ENCODE data around the gene C9orf43.
"Not testable (repeated sequence)": the region's sequence is repeated elsewhere in the genome, so short reads cannot be mapped to it uniquely, and the experiment has no call there.

The C9orf43 gene

DNA sequence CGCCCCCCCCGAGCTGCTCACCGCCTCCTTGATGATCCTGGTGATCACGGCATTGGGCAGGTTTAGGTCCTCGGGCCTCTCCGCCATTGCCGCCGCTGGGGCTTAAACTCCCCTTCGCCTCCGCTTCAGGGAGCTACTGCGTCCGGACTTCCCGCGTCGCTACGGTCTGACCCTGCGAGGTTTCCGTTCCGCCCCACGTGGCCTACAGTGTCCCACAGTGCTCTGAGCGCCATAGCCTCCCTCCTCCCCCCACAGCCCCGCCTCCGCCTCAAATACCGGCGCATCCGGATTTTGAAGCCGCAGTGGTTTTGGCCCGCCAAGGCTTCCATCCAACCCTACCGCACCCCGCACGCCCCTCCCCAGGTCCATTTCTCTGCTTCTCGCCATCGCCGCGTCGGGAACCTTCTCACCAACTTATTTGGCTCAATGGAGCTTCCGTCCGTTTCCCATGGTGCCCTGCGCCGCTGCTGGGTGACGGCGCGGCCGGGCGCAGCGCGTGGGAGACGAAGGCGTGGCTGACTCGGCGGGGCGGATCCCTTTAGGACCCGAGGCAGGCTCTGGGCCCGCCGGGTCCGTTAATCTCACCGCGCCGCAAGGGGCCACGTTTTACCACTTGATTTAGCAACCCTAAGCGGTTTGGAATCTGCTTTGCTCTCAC is at the start of gene C9orf43, which contains the start of gene POLE3:
Gene C9orf43 (plus strand): TSS at position 541 of the 658 bp plus-strand sequence. CDS start 2,747 bp downstream, outside the sequence.
Gene POLE3 (minus strand): TSS at position 469 of the 658 bp plus-strand sequence. CDS start 382 bp downstream, at position 87.
- Histone ChIP-seq H3K27ac (peak within 1 kb of the TSS; percentile 95 to 97), H3K4me3 (peak within 1 kb of the TSS; percentile 79)
- TF ChIP-seq CTCF (IDR thresholded peaks at IDR 0.05), result no peak
- peak; percentile 96 for DNase-seq (ENCODE audit: low spot score)

DNA sequence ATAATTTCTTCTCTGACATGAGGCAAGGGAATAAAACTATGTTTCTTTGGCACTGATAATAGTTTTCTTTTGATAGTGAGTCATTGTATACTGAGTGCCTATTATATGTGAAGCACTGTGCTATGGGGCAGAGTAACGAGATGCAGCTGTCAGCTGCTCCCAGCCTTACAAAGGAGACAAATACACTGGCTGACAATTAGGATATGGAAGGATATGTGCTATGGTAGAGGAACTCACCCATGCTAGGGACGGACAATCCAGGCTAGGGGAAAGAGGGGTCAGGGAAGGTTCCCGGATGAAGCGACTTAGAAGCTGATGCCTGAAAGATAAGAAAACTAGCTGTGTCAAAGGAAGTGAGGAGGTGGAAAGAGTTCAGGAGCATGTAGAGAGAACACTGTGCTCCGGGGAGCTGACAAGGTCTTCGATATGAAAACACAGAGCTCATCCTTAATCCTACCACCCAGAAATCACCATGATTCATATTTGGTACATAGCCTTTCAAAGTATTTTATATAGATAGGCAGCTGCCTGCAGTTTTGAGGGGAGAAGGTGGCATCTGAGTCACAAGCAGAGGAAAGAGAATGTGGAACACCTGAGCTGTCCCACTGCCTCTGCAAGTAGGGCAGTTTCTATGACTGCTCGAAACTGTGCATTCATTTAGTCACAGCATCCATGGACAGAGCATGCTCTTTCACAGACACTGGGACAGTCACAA is 49.1 kb upstream of the C9orf43 start:
- TF ChIP-seq CTCF (IDR thresholded peaks at IDR 0.05), result no peak
- DNase-seq (ENCODE audit: low spot score), result no peak
- Histone ChIP-seq H3K27ac (no peak overlapping the region), H3K4me3 (no peak overlapping the region)

GRCh38 chr9:113363336-113363735 is 47.2 kb upstream of the C9orf43 start:
- Histone ChIP-seq H3K4me3 (no peak overlapping the region), H3K27ac (no peak overlapping the region)
- no peak for DNase-seq (ENCODE audit: low spot score)
- TF ChIP-seq CTCF (IDR thresholded peaks at IDR 0.05), result no peak

DNA sequence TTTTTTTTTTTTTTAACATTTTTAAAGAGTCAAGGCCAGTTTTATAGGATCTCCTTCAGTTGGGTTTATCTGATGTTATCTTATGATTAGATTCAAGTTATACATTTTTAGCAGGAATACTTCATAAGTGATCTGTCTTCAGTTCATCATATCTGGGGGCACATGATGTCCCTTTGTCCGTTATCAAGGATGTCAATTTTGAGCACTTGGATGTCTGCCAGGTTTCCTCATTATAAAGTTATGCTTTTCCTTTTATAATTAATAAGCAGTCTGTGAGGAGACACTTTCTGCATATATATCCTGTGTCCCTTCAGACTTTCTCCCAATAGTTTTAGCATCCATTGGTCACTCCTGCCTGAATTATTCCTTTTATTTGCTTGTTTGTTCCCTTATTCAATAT is 45.6 kb upstream of the C9orf43 start:
- no peak overlapping the region for H3K27ac ChIP-seq
- H3K4me3 ChIP-seq, result no peak overlapping the region
- DNase-seq (ENCODE audit: low spot score), result no peak
- TF ChIP-seq CTCF (IDR thresholded peaks at IDR 0.05), result no peak

- not testable (repeated sequence) for H3K4me3 ChIP-seq; DNase-seq (ENCODE audit: low spot score); H3K27ac ChIP-seq
Observed at GRCh38 chr9:113365652-113366051, 44.9 kb upstream of the C9orf43 start.

DNA sequence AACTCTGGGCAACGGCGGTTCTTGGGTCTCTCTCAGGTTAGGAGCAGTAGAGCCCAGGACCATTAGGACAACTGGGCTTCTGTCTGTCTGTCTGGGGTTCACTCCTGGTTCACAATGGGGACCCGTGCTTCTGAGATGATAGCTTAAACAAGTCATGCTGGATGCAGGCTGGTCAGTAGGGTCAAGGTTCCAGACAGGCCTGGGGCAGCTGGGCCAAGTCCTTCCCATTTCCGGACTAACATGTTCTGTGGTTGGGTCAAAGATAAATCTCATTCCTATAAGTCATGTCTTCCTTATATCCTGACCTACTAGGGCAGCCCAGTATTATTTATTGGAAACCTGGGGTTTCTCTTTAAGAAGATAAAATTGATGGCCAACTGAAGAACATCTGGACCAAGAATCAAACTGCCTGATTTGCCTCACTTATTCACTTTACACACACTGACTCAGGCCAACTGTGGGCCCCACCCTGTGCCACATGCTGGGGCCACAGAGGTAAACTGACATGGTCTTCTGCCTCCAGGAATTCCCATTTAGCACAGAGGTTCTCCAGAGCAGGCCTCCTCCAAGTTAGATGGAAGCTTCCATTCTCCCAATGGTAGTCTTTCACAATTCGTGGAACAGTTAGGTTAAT is 42.1 kb upstream of the C9orf43 start:
- Histone ChIP-seq H3K27ac (no peak overlapping the region), H3K4me3 (no peak overlapping the region)
- no peak for DNase-seq (ENCODE audit: low spot score)
- no peak for TF ChIP-seq CTCF (IDR thresholded peaks at IDR 0.05)

DNA sequence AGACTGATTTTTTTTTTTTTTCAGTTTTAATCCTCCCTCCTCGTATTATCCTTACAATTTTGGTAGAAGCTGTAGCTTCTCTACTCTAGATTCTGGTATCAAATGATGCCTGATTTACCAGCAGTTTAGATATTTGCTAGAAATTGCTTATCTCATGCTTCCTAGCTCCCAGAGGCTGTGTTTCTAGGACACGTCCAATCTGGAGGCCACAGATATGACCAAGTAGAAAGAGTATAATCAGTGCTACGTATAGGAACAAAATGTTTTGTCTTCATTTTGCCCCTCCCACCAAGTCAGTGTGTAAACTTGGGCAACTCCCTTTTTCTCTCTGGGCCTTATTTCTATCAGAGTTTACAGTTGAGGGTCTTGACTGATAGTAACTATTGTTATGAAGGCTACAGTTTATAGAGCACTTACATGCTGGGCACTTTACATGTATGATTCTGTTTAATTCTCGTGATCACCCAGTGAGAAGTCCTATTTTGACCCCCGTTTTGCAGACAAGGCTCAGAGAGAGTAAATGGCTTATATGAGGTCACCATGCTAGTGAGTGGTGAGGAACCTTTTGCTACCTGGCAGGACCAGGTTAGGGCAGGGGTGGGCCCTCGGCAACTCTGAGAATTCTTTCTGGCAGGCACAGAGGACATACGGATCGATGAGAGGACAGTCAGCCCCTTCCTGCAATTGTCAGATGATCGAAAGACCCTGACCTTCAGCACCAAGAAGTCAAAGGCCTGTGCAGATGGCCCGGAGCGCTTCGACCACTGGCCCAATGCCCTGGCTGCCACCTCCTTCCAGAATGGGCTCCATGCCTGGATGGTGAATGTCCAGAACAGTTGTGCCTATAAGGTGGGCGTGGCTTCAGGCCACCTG is 41.3 kb upstream of the C9orf43 start:
- Histone ChIP-seq H3K27ac (no peak overlapping the region), H3K4me3 (no peak overlapping the region)
- no peak for TF ChIP-seq CTCF (IDR thresholded peaks at IDR 0.05)
- DNase-seq (ENCODE audit: low spot score), result no peak

All from coronary artery (tissue), 2 donors.